ENCODE measurements around the gene BIRC2. TPM values are rescaled to one million over a fixed set of nuclear protein-coding genes. Genes with fewer than 3 reads are reported as not detected.

The BIRC2 gene
- total RNA-seq, 1 experiment from 2014 or later: 107 TPM

GRCh38 chr11:102393272-102393730, 46.3 kb downstream of the BIRC2 start:
- no peaks in the 10 kb centered on the region for H3K27me3 ChIP-seq (ENCODE audit: low read length)
- H2AFZ ChIP-seq (ENCODE audit: low read length): no peak overlapping the region
- peaks cover 46% of the 10 kb centered on the region for H3K79me2 ChIP-seq (ENCODE audit: low read length)
- no peaks in the 10 kb centered on the region for H3K9me2 ChIP-seq (replicated peaks; ENCODE audit: insufficient read depth, low read length)
- no peak overlapping the region for H3K4me3 ChIP-seq (ENCODE audit: low read length)
- H3K9ac ChIP-seq (ENCODE audit: low read length): no peak overlapping the region
- H3K4me2 ChIP-seq (ENCODE audit: low read depth, low read length, poor library complexity, severe bottlenecking): no peak overlapping the region
- peaks cover 41% of the 10 kb centered on the region for H3K4me1 ChIP-seq (ENCODE audit: low read length)
- no peaks in the 10 kb centered on the region for H3K9me3 ChIP-seq (ENCODE audit: low read length)
- peak overlapping the region; percentile 30 for H3K27ac ChIP-seq (ENCODE audit: low read length)
- H4K20me1 ChIP-seq (ENCODE audit: insufficient read depth, low read depth, low read length): no peaks in the 10 kb centered on the region
- DNase-seq: no peak
- peaks cover 46% of the 10 kb centered on the region for H3K36me3 ChIP-seq (ENCODE audit: insufficient read depth, low read length)

- no peaks in the 10 kb centered on the region for H3K27me3 ChIP-seq (ENCODE audit: low read length)
- peak overlapping the region; percentile 1 for H3K4me2 ChIP-seq (ENCODE audit: low read depth, low read length, poor library complexity, severe bottlenecking)
- H3K4me3 ChIP-seq (ENCODE audit: low read length): no peak overlapping the region
- 0 out of 2 replicates have a peak, but pooled peaks cover under 1% of the 10 kb centered on the region for H3K9me2 ChIP-seq (replicated peaks; ENCODE audit: insufficient read depth, low read length)
- no peaks in the 10 kb centered on the region for H4K20me1 ChIP-seq (ENCODE audit: insufficient read depth, low read depth, low read length)
- H3K27ac ChIP-seq (ENCODE audit: low read length): peak overlapping the region; percentile 37
- no peak for DNase-seq
- H3K4me1 ChIP-seq (ENCODE audit: low read length): peaks cover 40% of the 10 kb centered on the region
- no peak overlapping the region for H3K9ac ChIP-seq (ENCODE audit: low read length)
- H3K36me3 ChIP-seq (ENCODE audit: insufficient read depth, low read length): peaks cover 50% of the 10 kb centered on the region
- H3K9me3 ChIP-seq (ENCODE audit: low read length): no peaks in the 10 kb centered on the region
- H2AFZ ChIP-seq (ENCODE audit: low read length): no peak overlapping the region
- H3K79me2 ChIP-seq (ENCODE audit: low read length): peaks cover 66% of the 10 kb centered on the region
Observed at GRCh38 chr11:102395720-102396393, 48.8 kb downstream of the BIRC2 start.

GRCh38 chr11:102396708-102397563, 49.9 kb downstream of the BIRC2 start:
- H3K4me2 ChIP-seq (ENCODE audit: low read depth, low read length, poor library complexity, severe bottlenecking): peak overlapping the region; percentile 1
- H3K4me1 ChIP-seq (ENCODE audit: low read length): peaks cover 32% of the 10 kb centered on the region
- H3K79me2 ChIP-seq (ENCODE audit: low read length): peaks cover 71% of the 10 kb centered on the region
- no peak overlapping the region for H2AFZ ChIP-seq (ENCODE audit: low read length)
- no peaks in the 10 kb centered on the region for H3K27me3 ChIP-seq (ENCODE audit: low read length)
- H3K4me3 ChIP-seq (ENCODE audit: low read length): no peak overlapping the region
- H3K27ac ChIP-seq (ENCODE audit: low read length): peak overlapping the region; percentile 37
- H3K9ac ChIP-seq (ENCODE audit: low read length): no peak overlapping the region
- no peaks in the 10 kb centered on the region for H3K9me3 ChIP-seq (ENCODE audit: low read length)
- no peak for DNase-seq
- H4K20me1 ChIP-seq (ENCODE audit: insufficient read depth, low read depth, low read length): no peaks in the 10 kb centered on the region
- H3K9me2 ChIP-seq (replicated peaks; ENCODE audit: insufficient read depth, low read length): 0 out of 2 replicates have a peak, but pooled peaks cover 3% of the 10 kb centered on the region
- peaks cover 61% of the 10 kb centered on the region for H3K36me3 ChIP-seq (ENCODE audit: insufficient read depth, low read length)

- Histone ChIP-seq H3K9ac (ENCODE audit: low read length) (no peak overlapping the region), H3K36me3 (ENCODE audit: insufficient read depth, low read length) (peaks cover 71% of the 10 kb centered on the region), H3K27me3 (ENCODE audit: low read length) (no peaks in the 10 kb centered on the region), H4K20me1 (ENCODE audit: insufficient read depth, low read depth, low read length) (peaks cover under 1% of the 10 kb centered on the region; the same call in 1 of the 2 replicates), H3K9me2 (replicated peaks; ENCODE audit: insufficient read depth, low read length) (0 out of 2 replicates have a peak, but pooled peaks cover 3% of the 10 kb centered on the region), H3K4me2 (ENCODE audit: low read depth, low read length, poor library complexity, severe bottlenecking) (no peak overlapping the region), H3K79me2 (ENCODE audit: low read length) (peaks cover 85% of the 10 kb centered on the region), H3K9me3 (ENCODE audit: low read length) (no peaks in the 10 kb centered on the region), H2AFZ (ENCODE audit: low read length) (no peak overlapping the region), H3K27ac (ENCODE audit: low read length) (0 out of 2 replicates have a peak overlapping the region, but pooled peaks have one; percentile 12), H3K4me1 (ENCODE audit: low read length) (peaks cover 32% of the 10 kb centered on the region), H3K4me3 (ENCODE audit: low read length) (no peak overlapping the region)
- no peak for DNase-seq
Observed at GRCh38 chr11:102398297-102398696, 51.3 kb downstream of the BIRC2 start.

- Histone ChIP-seq H3K4me3 (ENCODE audit: low read length) (no peak overlapping the region), H4K20me1 (ENCODE audit: insufficient read depth, low read depth, low read length) (peaks cover 4% of the 10 kb centered on the region; the same call in 1 of the 2 replicates), H3K4me2 (ENCODE audit: low read depth, low read length, poor library complexity, severe bottlenecking) (no peak overlapping the region), H3K9me2 (replicated peaks; ENCODE audit: insufficient read depth, low read length) (0 out of 2 replicates have a peak, but pooled peaks cover 3% of the 10 kb centered on the region), H3K9me3 (ENCODE audit: low read length) (no peaks in the 10 kb centered on the region), H3K9ac (ENCODE audit: low read length) (no peak overlapping the region), H3K27ac (ENCODE audit: low read length) (peak overlapping the region; percentile 9; the same call in 1 of the 2 replicates), H3K79me2 (ENCODE audit: low read length) (peaks cover 90% of the 10 kb centered on the region), H3K27me3 (ENCODE audit: low read length) (no peaks in the 10 kb centered on the region), H2AFZ (ENCODE audit: low read length) (no peak overlapping the region), H3K4me1 (ENCODE audit: low read length) (peaks cover 35% of the 10 kb centered on the region), H3K36me3 (ENCODE audit: insufficient read depth, low read length) (peaks cover 75% of the 10 kb centered on the region)
- no peak for DNase-seq
Observed at GRCh38 chr11:102399189-102399588, 52.2 kb downstream of the BIRC2 start.

- DNase-seq: no peak
- Histone ChIP-seq H3K9me2 (replicated peaks; ENCODE audit: insufficient read depth, low read length) (0 out of 2 replicates have a peak, but pooled peaks cover 3% of the 10 kb centered on the region), H3K79me2 (ENCODE audit: low read length) (peaks cover 95% of the 10 kb centered on the region)
Observed at GRCh38 chr11:102400603-102401002, 53.6 kb downstream of the BIRC2 start.

GRCh38 chr11:102401905-102402304, 54.9 kb downstream of the BIRC2 start:
- no peak for DNase-seq
- Histone ChIP-seq H4K20me1 (ENCODE audit: insufficient read depth, low read depth, low read length) (peaks cover 13% of the 10 kb centered on the region; the same call in 1 of the 2 replicates), H3K9me3 (ENCODE audit: low read length) (no peaks in the 10 kb centered on the region), H3K4me3 (ENCODE audit: low read length) (no peak overlapping the region), H3K9ac (ENCODE audit: low read length) (no peak overlapping the region), H3K4me1 (ENCODE audit: low read length) (peaks cover 28% of the 10 kb centered on the region), H3K27me3 (ENCODE audit: low read length) (no peaks in the 10 kb centered on the region), H3K27ac (ENCODE audit: low read length) (peak overlapping the region; percentile 2; the same call in 1 of the 2 replicates), H3K79me2 (ENCODE audit: low read length) (peaks cover 95% of the 10 kb centered on the region), H3K9me2 (replicated peaks; ENCODE audit: insufficient read depth, low read length) (0 out of 2 replicates have a peak, but pooled peaks cover 3% of the 10 kb centered on the region), H3K36me3 (ENCODE audit: insufficient read depth, low read length) (peaks cover 58% of the 10 kb centered on the region), H2AFZ (ENCODE audit: low read length) (no peak overlapping the region), H3K4me2 (ENCODE audit: low read depth, low read length, poor library complexity, severe bottlenecking) (no peak overlapping the region)

More at GRCh38 chr11:102400603-102401002, 53.6 kb downstream of the BIRC2 start:
- Histone ChIP-seq H3K4me3 (ENCODE audit: low read length) (no peak overlapping the region), H3K4me1 (ENCODE audit: low read length) (peaks cover 33% of the 10 kb centered on the region), H3K36me3 (ENCODE audit: insufficient read depth, low read length) (peaks cover 68% of the 10 kb centered on the region), H3K9me3 (ENCODE audit: low read length) (no peaks in the 10 kb centered on the region), H3K27ac (ENCODE audit: low read length) (no peak overlapping the region), H3K27me3 (ENCODE audit: low read length) (no peaks in the 10 kb centered on the region), H3K9ac (ENCODE audit: low read length) (no peak overlapping the region), H3K4me2 (ENCODE audit: low read depth, low read length, poor library complexity, severe bottlenecking) (no peak overlapping the region), H2AFZ (ENCODE audit: low read length) (no peak overlapping the region), H4K20me1 (ENCODE audit: insufficient read depth, low read depth, low read length) (peaks cover 5% of the 10 kb centered on the region; the same call in 1 of the 2 replicates)

All from Karpas-422 (cell line).